ENCODE data around the gene C9.

Gene C9

GRCh38 chr5:39294736-39295135, 69.6 kb downstream of the C9 start:
- Histone ChIP-seq H3K27ac (ENCODE audit: low read depth, low read length) (no peak overlapping the region), H3K9ac (ENCODE audit: low read length) (no peak overlapping the region)

DNA sequence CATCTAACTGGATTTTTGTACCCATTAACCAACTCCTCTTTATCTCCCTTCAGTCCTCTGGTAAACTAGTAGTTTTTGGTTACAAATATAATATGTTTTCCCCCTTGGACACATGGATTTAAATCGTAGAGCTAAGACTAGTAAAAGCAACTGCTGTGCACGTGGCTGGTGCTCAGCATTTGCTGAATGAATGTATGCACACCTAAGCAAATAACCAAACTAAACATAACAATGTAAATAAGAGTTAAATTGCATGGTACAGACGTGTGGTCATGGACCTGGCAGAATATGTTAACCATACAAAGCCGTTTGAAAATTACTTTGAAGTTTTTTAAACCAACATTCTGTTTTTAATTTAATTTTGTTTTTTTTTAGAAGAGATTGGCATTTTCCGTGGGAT, 79.7 kb downstream of the C9 start:
- H3K9me3 ChIP-seq (ENCODE audit: insufficient read depth, low read length), result no peaks in the 10 kb centered on the region
- no peaks in the 10 kb centered on the region for H4K20me1 ChIP-seq (ENCODE audit: low read depth, low read length)
- no peak overlapping the region for H2AFZ ChIP-seq (ENCODE audit: low read depth, low read length, severe bottlenecking)
- no peaks in the 10 kb centered on the region for H3K79me2 ChIP-seq (ENCODE audit: insufficient read depth, low read length)
- H3K4me3 ChIP-seq (ENCODE audit: insufficient read depth, low read length, poor library complexity, severe bottlenecking), result no peak overlapping the region
- TF ChIP-seq CTCF (IDR thresholded peaks at IDR 0.05; ENCODE audit: insufficient read depth, low read length, poor library complexity, severe bottlenecking), result no peak
- TF ChIP-seq EZH2phosphoT487 (conservative IDR thresholded peaks at IDR 0.05; ENCODE audit: low read length), result no peak
- no peak overlapping the region for H3K4me2 ChIP-seq (ENCODE audit: low read depth, low read length, poor library complexity, severe bottlenecking)
- H3K27me3 ChIP-seq (ENCODE audit: low read length), result no peaks in the 10 kb centered on the region
- H3K9me2 ChIP-seq (replicated peaks; ENCODE audit: insufficient read depth, low read length), result no peaks in the 10 kb centered on the region
- no peaks in the 10 kb centered on the region for H3F3A ChIP-seq (ENCODE audit: insufficient read depth)
- H3K36me3 ChIP-seq (ENCODE audit: low read length), result no peaks in the 10 kb centered on the region
- no peak overlapping the region for H3K27ac ChIP-seq (ENCODE audit: low read depth, low read length)
- no peak overlapping the region for H3K9ac ChIP-seq (ENCODE audit: low read length)

More at GRCh38 chr5:39294736-39295135, 69.6 kb downstream of the C9 start:
- H3K4me2 ChIP-seq (ENCODE audit: low read depth, low read length, poor library complexity, severe bottlenecking), result no peak overlapping the region
- H4K20me1 ChIP-seq (ENCODE audit: low read depth, low read length), result no peaks in the 10 kb centered on the region
- H3K4me3 ChIP-seq (ENCODE audit: insufficient read depth, low read length, poor library complexity, severe bottlenecking), result no peak overlapping the region
- no peak overlapping the region for H2AFZ ChIP-seq (ENCODE audit: low read depth, low read length, severe bottlenecking)
- no peaks in the 10 kb centered on the region for H3K9me2 ChIP-seq (replicated peaks; ENCODE audit: insufficient read depth, low read length)
- H3K27me3 ChIP-seq (ENCODE audit: low read length), result no peaks in the 10 kb centered on the region; the same call in 1 of the 2 replicates
- peaks cover 2% of the 10 kb centered on the region; the same call in 1 of the 2 replicates for H3K36me3 ChIP-seq (ENCODE audit: low read length)
- H3F3A ChIP-seq (ENCODE audit: insufficient read depth), result no peaks in the 10 kb centered on the region
- no peaks in the 10 kb centered on the region for H3K79me2 ChIP-seq (ENCODE audit: insufficient read depth, low read length)
- TF ChIP-seq CTCF (IDR thresholded peaks at IDR 0.05; ENCODE audit: insufficient read depth, low read length, poor library complexity, severe bottlenecking), result no peak
- no peak for TF ChIP-seq EZH2phosphoT487 (conservative IDR thresholded peaks at IDR 0.05; ENCODE audit: low read length)
- H3K9me3 ChIP-seq (ENCODE audit: insufficient read depth, low read length), result no peaks in the 10 kb centered on the region

GRCh38 chr5:39283231-39283818, 81.0 kb downstream of the C9 start:
- no peaks in the 10 kb centered on the region for H3F3A ChIP-seq (ENCODE audit: insufficient read depth)
- H3K9ac ChIP-seq (ENCODE audit: low read length), result no peak overlapping the region
- no peaks in the 10 kb centered on the region for H4K20me1 ChIP-seq (ENCODE audit: low read depth, low read length)
- H3K9me3 ChIP-seq (ENCODE audit: insufficient read depth, low read length), result no peaks in the 10 kb centered on the region
- H3K4me2 ChIP-seq (ENCODE audit: low read depth, low read length, poor library complexity, severe bottlenecking), result no peak overlapping the region
- no peak overlapping the region for H3K4me3 ChIP-seq (ENCODE audit: insufficient read depth, low read length, poor library complexity, severe bottlenecking)
- no peaks in the 10 kb centered on the region for H3K27me3 ChIP-seq (ENCODE audit: low read length)
- H3K79me2 ChIP-seq (ENCODE audit: insufficient read depth, low read length), result no peaks in the 10 kb centered on the region
- no peaks in the 10 kb centered on the region for H3K36me3 ChIP-seq (ENCODE audit: low read length)
- TF ChIP-seq EZH2phosphoT487 (conservative IDR thresholded peaks at IDR 0.05; ENCODE audit: low read length) (no peak), CTCF (IDR thresholded peaks at IDR 0.05; ENCODE audit: insufficient read depth, low read length, poor library complexity, severe bottlenecking) (peak; percentile 21)
- no peaks in the 10 kb centered on the region for H3K9me2 ChIP-seq (replicated peaks; ENCODE audit: insufficient read depth, low read length)
- H3K27ac ChIP-seq (ENCODE audit: low read depth, low read length), result no peak overlapping the region
- no peak overlapping the region for H2AFZ ChIP-seq (ENCODE audit: low read depth, low read length, severe bottlenecking)

Measured in SU-DHL-6 (cell line).